Loucy (cell line): ENCODE data around the gene SGMS2.

Source experiments
- H2AFZ ChIP-seq: fragments of 200-600 bp; sonication (generic); 2 replicates; pipeline ENCODE4 v1.6.0; 2016; ENCODE audit warnings: antibody characterized with exemption, mild to moderate bottlenecking, low read length, moderate library complexity
- H3F3A ChIP-seq: fragments of 200-600 bp; 2 replicates; pipeline ENCODE4 v1.6.0; 2016; ENCODE audit warnings: antibody characterized with exemption, low read depth, mild to moderate bottlenecking
- H3K27me3 ChIP-seq: fragments of 200-600 bp; sonication (generic); 2 replicates; pipeline ENCODE4 v1.6.1; 2014; ENCODE audit warnings: low read length, mild to moderate bottlenecking; ENCODE audit not compliant: insufficient read depth, poor library complexity, severe bottlenecking
- H3K36me3 ChIP-seq: fragments of 200-600 bp; sonication (generic); 2 replicates; pipeline ENCODE4 v1.6.1; 2016; ENCODE audit warnings: low read length; ENCODE audit not compliant: insufficient read depth
- H3K4me1 ChIP-seq: fragments of 200-600 bp; sonication (generic); 2 replicates; pipeline ENCODE4 v1.5.1; 2014; ENCODE audit warnings: low read length, mild to moderate bottlenecking; ENCODE audit not compliant: insufficient read depth, poor library complexity, severe bottlenecking
- H3K4me2 ChIP-seq: fragments of 200-600 bp; sonication (generic); 2 replicates; pipeline ENCODE4 v1.6.0; 2014; ENCODE audit warnings: antibody characterized with exemption, low read length, low read depth, mild to moderate bottlenecking; ENCODE audit not compliant: poor library complexity, severe bottlenecking
- H3K4me3 ChIP-seq: fragments of 200-600 bp; sonication (generic); 2 replicates; pipeline ENCODE4 v1.5.1; 2014; ENCODE audit warnings: low read length, mild to moderate bottlenecking, mixed read lengths; ENCODE audit not compliant: poor library complexity, severe bottlenecking
- H3K79me2 ChIP-seq: fragments of 200-600 bp; sonication (generic); 2 replicates; pipeline ENCODE4 v1.6.1; 2014; ENCODE audit warnings: low read length; ENCODE audit not compliant: insufficient read depth
- H3K9ac ChIP-seq: fragments of 200-600 bp; sonication (generic); 2 replicates; pipeline ENCODE4 v1.6.0; 2014; ENCODE audit warnings: mild to moderate bottlenecking, low read depth, low read length, moderate library complexity; ENCODE audit not compliant: poor library complexity, severe bottlenecking
- H3K9me2 ChIP-seq: fragments of 200-600 bp; sonication (generic); replicated peaks from 2 replicates; pipeline ENCODE4 v1.6.1; 2016; ENCODE audit warnings: low read depth, low read length, mixed read lengths
- H3K9me3 ChIP-seq: fragments of 200-600 bp; sonication (generic); 2 replicates; pipeline ENCODE4 v1.6.1; 2014; ENCODE audit warnings: mild to moderate bottlenecking, antibody characterized with exemption, low read length, low read depth; ENCODE audit not compliant: insufficient read depth
- H4K20me1 ChIP-seq: fragments of 200-600 bp; sonication (generic); 2 replicates; pipeline ENCODE4 v1.6.0; 2014; ENCODE audit warnings: antibody characterized with exemption, low read length, mild to moderate bottlenecking; ENCODE audit not compliant: insufficient read depth, poor library complexity, severe bottlenecking
- EZH2phosphoT487 ChIP-seq: fragments of 200-600 bp; IDR thresholded peaks from 2 replicates; pipeline ENCODE4 v1.6.1; 2018; ENCODE audit warnings: antibody characterized with exemption, mild to moderate bottlenecking, moderate library complexity, borderline replicate concordance
- TF ChIP-seq, protein P1 (sequence below): fragments of 200-600 bp; sonication (generic); conservative IDR thresholded peaks from 2 replicates; pipeline ENCODE4 v1.5.1; 2014; ENCODE audit warnings: mild to moderate bottlenecking, antibody characterized with exemption, low read length

Gene SGMS2

DNA sequence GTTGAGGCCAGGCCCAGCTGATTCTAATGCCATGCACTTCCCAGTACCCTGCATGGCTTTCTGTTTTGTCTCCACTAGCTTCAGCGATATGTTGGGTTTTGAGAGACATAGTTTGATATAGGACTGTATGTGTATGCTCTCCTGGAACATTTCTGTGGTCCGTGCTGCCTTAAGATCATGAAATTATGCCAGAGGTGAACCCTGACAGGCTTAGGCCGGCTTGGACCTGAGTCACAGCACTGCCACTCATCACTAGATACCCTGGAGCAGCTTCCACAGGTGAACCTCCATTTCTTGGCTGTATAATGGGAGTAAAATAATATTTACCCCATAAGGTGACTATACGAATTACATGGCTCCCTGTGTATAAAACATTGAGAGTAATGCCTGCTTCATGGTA lies 6.4 kb downstream of the SGMS2 start:
- Histone ChIP-seq H2AFZ (no peak overlapping the region), H3K4me2 (no peak overlapping the region), H3K9ac (no peak overlapping the region), H3F3A (no peaks in the 10 kb centered on the region), H3K79me2 (no peaks in the 10 kb centered on the region), H3K9me3 (no peaks in the 10 kb centered on the region), H4K20me1 (no peaks in the 10 kb centered on the region), H3K4me1 (no peaks in the 10 kb centered on the region), H3K36me3 (no peaks in the 10 kb centered on the region), H3K4me3 (no peak overlapping the region), H3K9me2 (no peaks in the 10 kb centered on the region), H3K27me3 (no peaks in the 10 kb centered on the region)
- no peak for TF ChIP-seq EZH2phosphoT487
- TF ChIP-seq, protein P1, sequence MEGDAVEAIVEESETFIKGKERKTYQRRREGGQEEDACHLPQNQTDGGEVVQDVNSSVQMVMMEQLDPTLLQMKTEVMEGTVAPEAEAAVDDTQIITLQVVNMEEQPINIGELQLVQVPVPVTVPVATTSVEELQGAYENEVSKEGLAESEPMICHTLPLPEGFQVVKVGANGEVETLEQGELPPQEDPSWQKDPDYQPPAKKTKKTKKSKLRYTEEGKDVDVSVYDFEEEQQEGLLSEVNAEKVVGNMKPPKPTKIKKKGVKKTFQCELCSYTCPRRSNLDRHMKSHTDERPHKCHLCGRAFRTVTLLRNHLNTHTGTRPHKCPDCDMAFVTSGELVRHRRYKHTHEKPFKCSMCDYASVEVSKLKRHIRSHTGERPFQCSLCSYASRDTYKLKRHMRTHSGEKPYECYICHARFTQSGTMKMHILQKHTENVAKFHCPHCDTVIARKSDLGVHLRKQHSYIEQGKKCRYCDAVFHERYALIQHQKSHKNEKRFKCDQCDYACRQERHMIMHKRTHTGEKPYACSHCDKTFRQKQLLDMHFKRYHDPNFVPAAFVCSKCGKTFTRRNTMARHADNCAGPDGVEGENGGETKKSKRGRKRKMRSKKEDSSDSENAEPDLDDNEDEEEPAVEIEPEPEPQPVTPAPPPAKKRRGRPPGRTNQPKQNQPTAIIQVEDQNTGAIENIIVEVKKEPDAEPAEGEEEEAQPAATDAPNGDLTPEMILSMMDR: no peak

DNA sequence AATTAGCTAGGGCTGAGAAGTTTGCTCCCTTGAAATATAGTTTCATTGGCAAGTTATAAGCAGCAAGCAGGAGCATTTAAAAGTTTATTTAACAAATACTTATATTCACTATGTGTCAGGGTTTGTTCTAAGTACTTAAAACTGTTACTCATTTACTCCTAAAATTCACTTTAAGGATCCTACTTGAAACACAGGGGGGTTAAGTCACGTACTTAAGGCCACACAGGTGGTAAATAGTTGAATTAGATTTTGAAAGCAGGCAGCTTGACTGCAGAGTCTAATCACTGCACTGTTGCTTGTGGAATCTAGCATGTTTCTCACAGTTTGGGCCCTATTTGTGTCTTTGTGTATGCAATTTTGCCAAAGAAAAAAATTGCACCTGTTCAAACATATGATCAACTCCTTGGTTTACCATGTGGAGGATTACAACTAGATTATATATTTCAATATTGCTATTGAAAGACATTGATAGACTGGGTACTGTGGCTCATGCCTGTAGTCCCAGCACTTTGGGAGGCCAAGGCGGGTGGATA lies 7.6 kb downstream of the SGMS2 start:
- TF ChIP-seq, protein P1: no peak
- TF ChIP-seq EZH2phosphoT487: no peak
- Histone ChIP-seq H3K27me3 (no peaks in the 10 kb centered on the region), H3K9me3 (no peaks in the 10 kb centered on the region), H3K4me2 (no peak overlapping the region), H2AFZ (no peak overlapping the region), H4K20me1 (no peaks in the 10 kb centered on the region), H3K36me3 (no peaks in the 10 kb centered on the region), H3F3A (no peaks in the 10 kb centered on the region), H3K9ac (no peak overlapping the region), H3K9me2 (no peaks in the 10 kb centered on the region), H3K4me3 (no peak overlapping the region), H3K4me1 (no peaks in the 10 kb centered on the region), H3K79me2 (no peaks in the 10 kb centered on the region)

GRCh38 chr4:107834241-107834794 lies 9.6 kb downstream of the SGMS2 start:
- Histone ChIP-seq H4K20me1 (no peaks in the 10 kb centered on the region), H3K4me2 (no peak overlapping the region), H2AFZ (no peak overlapping the region), H3K27me3 (no peaks in the 10 kb centered on the region), H3K4me1 (no peaks in the 10 kb centered on the region), H3K9me3 (no peaks in the 10 kb centered on the region), H3K4me3 (no peak overlapping the region), H3K36me3 (no peaks in the 10 kb centered on the region), H3K79me2 (no peaks in the 10 kb centered on the region), H3F3A (no peaks in the 10 kb centered on the region), H3K9ac (no peak overlapping the region), H3K9me2 (no peaks in the 10 kb centered on the region)
- no peak for TF ChIP-seq EZH2phosphoT487
- TF ChIP-seq, protein P1: no peak
